HG03457 (cell line): Measurements from ENCODE around the gene HILPDA.

Experiments used
- ATAC-seq: cut with Tn5 transposase; IDR thresholded peaks from one replicate; pipeline ENCODE4 v1.9.1; 2021; ENCODE audit warnings: moderate number of reproducible peaks; ENCODE audit not compliant: unreplicated experiment

Gene HILPDA, protein sequence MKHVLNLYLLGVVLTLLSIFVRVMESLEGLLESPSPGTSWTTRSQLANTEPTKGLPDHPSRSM

GRCh38 chr7:128455543-128456254 is at the start of gene HILPDA:
HILPDA (plus strand) TSS chr7:128455878; CDS start chr7:128457269, 1,391 bp downstream.
- peak; percentile 77 for ATAC-seq

DNA sequence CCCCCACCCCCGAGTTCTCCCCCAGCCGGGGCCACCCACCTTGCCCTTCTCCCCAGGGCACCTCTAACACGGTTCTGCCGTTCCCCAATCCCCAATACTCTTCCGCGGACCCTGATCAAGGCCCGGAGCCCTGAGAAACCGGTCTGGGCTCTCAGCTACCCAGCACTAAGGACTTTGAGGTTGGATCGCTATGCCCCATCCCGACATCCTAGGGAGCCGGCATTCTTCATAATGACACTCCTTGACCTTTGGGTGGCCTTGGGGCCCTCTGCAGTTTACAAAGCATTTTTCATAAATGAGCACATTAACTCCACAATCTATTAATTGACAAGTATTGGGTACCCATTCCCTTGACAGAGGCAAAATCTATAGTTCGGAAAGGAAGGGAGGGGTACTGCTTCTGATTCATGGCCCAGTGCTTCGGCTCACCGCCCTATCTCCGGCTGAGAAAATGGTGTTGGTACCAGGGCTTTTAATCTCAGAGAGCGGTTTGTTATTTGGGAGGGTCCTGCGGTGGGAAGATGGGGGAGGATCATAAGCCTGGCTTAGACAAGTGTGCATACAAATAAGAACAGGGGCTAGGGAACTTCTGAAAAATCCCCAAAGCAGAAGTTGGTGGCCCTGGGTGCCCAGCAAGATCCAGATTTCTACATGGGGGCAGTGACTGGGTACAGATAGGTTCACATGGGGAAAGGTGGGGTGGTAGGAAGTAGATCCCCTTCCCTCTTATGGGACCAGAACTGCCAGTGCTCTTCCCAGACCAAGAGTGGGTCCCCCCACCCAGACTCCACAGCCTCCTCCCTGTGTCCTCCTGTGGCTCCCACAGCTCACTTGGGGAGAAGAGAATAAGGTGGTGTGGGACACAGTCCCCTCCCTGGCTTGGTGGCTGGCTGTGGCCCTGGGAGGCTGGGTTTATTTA is 49.1 kb upstream of the HILPDA start:
- ATAC-seq: no peak

DNA sequence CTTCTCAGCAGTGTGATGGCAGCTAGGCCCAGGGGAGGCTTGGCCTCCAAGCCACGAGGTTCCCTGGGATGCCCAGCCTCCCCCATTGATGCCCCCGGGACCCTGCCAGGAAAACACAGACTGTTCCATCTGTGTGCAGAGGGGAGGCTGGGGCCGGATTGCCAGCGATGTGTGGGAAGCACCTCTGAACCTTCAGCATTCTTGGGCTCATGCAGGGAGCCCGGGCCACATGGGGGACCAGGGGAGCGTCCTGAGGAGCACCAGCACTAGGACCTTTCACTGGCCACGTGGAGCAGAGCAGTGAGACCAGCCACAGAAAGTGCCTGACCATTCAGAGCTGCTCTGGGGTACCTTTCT is 48.5 kb upstream of the HILPDA start:
- ATAC-seq: no peak

DNA sequence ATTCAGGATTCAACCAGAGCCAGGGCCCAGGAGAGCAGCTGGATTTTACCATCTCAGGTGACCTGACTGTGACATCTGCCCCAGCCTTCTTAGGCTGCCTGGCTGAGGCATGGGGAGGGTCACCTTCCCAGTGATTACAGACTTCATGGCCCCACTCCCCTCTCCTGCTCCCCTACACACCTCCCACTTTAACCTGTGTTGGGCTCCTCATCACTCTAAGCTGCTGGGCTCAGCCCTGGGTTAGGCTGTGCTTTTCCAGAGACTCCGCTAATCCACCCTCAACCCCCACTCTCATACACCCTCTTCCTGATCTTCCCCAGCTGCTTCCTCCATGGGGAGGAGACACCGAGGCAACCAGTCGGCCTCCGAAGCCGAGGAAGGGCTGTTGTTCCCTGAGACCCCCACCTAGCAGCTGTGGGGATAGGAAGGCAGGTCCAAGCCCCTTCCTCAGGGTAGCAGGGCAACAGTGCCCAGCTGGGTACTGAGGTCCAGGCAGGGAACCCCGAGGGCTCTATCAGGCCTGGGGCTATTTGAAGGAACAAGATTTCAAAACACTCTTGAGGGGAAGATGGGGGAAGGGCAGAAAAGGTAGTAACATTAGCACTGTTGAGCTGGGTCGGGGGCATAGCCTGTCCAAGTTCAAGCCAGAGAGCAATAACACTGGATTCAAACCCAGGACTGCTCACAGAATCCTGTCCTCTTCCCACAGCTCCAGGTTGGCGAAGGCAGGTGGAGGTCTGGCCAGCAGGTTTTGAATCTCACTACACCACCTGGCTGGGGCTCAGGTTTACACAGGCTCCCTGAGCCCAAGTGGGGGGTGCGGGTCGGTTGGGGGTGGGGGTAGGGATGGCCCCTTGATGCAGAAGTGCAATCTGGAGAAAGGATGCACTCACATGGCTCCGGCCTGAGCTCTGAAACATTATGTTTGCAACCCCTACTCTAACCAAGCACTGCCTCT is 47.6 kb upstream of the HILPDA start:
- ATAC-seq: no peak

GRCh38 chr7:128408709-128409595 is 46.7 kb upstream of the HILPDA start:
- ATAC-seq: no peak

GRCh38 chr7:128409596-128410450 is 45.9 kb upstream of the HILPDA start, which contains the start of gene IMPDH1:
IMPDH1 (minus strand) TSS chr7:128409982; CDS start chr7:128409901, 81 bp downstream.
- peak; percentile 61 for ATAC-seq

DNA sequence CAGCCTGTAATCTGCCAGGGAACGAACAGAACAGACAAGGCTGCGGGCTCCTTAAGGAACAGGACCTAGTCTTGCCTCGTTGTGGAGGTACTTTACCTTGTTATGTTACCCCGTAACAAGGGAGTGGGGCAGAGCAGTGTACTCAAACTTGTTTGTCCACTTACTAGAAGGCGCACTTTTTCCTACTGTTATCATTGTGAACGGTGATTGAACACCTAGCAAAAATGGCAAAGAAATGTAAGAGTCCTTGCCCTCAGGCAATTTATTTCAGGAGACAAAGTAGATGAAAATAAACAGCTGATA is 45.3 kb upstream of the HILPDA start:
- no peak for ATAC-seq

- no peak for ATAC-seq
Observed at GRCh38 chr7:128415217-128415785, 40.4 kb upstream of the HILPDA start.

DNA sequence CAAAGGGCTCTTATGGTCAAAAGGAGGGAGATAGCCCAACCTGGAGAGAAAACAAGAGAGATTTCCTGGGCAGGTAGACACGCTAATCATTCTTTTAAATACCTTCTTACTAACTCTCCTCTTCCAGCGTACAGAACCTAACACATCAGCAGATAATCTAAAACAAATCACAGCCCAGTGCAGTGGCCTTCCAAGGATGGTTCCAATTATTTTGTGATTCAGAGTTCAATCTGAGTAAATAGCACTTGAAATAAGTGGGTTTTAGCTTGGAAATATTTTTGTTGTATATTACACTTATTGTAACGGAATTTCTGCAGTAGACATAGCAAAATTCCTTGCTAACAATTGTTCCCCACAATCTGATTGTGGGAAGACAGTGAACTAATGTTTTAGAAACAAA is 38.6 kb upstream of the HILPDA start:
- no peak for ATAC-seq

GRCh38 chr7:128419257-128419656 is 36.4 kb upstream of the HILPDA start:
- no peak for ATAC-seq

GRCh38 chr7:128420773-128421172 is 34.9 kb upstream of the HILPDA start:
- ATAC-seq: no peak

DNA sequence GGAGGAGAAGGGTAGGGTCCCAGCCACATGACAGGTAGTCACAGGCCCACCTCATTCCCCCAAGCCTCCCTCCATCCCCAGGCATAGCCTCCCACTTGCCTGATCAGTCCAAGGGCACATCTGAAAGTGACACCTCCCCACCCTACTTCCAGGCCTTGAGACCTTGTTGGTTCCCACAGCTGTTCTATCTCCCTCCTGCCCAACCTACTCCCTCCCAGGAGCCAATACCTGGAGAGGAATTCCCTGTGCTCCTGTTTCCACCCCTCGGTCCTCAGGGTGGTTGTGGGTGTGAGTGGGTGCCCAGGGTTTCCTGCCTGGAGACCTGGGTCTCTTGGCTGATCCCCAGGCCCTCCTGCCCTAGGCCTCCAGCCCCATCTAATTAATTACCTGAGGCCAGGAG is 34.3 kb upstream of the HILPDA start:
- ATAC-seq: no peak

DNA sequence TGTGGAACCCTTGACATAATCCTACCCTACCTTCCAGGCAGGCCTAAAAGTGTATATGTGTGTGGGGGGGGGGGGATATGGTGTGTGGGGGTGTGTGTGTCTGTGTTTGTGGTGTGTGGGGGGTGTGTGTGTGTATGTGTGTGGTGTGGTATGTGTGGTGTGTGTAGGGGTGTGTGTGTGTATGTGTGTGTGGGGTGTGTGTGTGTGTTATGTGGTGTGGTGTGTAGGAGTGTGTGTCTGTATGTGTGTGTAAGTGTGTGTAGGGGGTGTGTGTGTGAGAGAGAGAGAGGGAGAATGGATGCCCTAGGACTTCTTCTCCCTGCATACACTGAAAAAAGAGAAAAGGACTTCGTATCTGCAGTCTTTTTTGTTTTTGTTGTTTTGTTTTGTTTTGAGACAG is 33.6 kb upstream of the HILPDA start:
- no peak for ATAC-seq

- ATAC-seq: no peak
Observed at GRCh38 chr7:128422842-128423241, 32.8 kb upstream of the HILPDA start.

DNA sequence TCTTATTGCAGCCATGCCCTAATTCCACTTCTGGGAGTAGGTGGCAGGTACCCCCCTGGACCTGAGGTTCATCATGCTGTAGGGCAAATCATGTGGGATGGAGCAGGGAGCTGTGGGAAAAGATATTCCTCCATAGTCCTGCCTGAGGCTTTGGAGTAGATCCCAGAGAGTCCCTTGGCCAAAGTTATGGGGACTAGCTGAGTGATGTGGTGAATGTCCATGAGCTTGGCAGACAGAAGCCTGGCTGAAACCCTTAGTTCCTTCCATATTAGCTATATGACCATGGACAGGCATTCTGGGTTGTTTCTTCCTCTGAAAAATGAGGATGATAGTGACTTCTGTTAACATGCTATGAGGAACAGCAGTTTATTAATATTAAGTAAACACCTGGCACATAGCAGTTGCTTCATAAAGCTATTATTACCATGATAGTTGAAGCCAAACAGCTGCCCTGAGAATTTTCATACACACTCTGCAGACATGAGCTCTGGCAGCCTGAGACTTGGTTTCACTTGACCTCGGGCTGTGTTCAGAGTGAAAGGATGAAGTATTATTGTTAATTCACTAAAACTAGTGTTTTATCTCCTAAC is 30.9 kb upstream of the HILPDA start:
- ATAC-seq: no peak

DNA sequence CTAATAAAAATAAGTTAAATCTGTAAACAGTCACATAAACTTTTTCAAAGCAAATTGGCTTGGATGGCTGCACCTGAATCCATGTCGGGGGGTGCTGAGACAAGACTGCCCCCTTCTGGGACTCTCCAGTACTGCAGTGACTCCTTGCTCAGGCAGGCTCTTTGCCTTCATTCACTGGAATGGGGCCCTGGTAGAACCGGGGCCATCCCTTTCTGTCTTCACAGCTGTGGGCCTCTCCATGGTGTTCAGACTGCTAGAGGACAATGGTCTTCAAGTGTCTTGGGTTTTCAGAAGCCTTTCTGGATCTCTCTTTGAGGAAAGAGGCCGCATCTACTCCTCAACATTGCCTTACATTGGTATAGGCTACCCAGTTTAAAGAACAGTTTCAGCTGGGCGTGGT is 29.8 kb upstream of the HILPDA start:
- ATAC-seq: no peak

- no peak for ATAC-seq
Observed at GRCh38 chr7:128427289-128427891, 28.3 kb upstream of the HILPDA start.

- no peak for ATAC-seq
Observed at GRCh38 chr7:128430207-128430606, 25.5 kb upstream of the HILPDA start.
